Loucy (cell line): ENCODE data around the gene YIF1A.

Experiments used
- H2AFZ ChIP-seq: fragments of 200-600 bp; sonication (generic); 2 replicates; pipeline ENCODE4 v1.6.0; 2016; ENCODE audit warnings: antibody characterized with exemption, mild to moderate bottlenecking, low read length, moderate library complexity
- H3F3A ChIP-seq: fragments of 200-600 bp; 2 replicates; pipeline ENCODE4 v1.6.0; 2016; ENCODE audit warnings: antibody characterized with exemption, low read depth, mild to moderate bottlenecking
- H3K27me3 ChIP-seq: fragments of 200-600 bp; sonication (generic); 2 replicates; pipeline ENCODE4 v1.6.1; 2014; ENCODE audit warnings: low read length, mild to moderate bottlenecking; ENCODE audit not compliant: insufficient read depth, poor library complexity, severe bottlenecking
- H3K36me3 ChIP-seq: fragments of 200-600 bp; sonication (generic); 2 replicates; pipeline ENCODE4 v1.6.1; 2016; ENCODE audit warnings: low read length; ENCODE audit not compliant: insufficient read depth
- H3K4me1 ChIP-seq: fragments of 200-600 bp; sonication (generic); 2 replicates; pipeline ENCODE4 v1.5.1; 2014; ENCODE audit warnings: low read length, mild to moderate bottlenecking; ENCODE audit not compliant: insufficient read depth, poor library complexity, severe bottlenecking
- H3K4me2 ChIP-seq: fragments of 200-600 bp; sonication (generic); 2 replicates; pipeline ENCODE4 v1.6.0; 2014; ENCODE audit warnings: antibody characterized with exemption, low read length, low read depth, mild to moderate bottlenecking; ENCODE audit not compliant: poor library complexity, severe bottlenecking
- H3K4me3 ChIP-seq: fragments of 200-600 bp; sonication (generic); 2 replicates; pipeline ENCODE4 v1.5.1; 2014; ENCODE audit warnings: low read length, mild to moderate bottlenecking, mixed read lengths; ENCODE audit not compliant: poor library complexity, severe bottlenecking
- H3K79me2 ChIP-seq: fragments of 200-600 bp; sonication (generic); 2 replicates; pipeline ENCODE4 v1.6.1; 2014; ENCODE audit warnings: low read length; ENCODE audit not compliant: insufficient read depth
- H3K9ac ChIP-seq: fragments of 200-600 bp; sonication (generic); 2 replicates; pipeline ENCODE4 v1.6.0; 2014; ENCODE audit warnings: mild to moderate bottlenecking, low read depth, low read length, moderate library complexity; ENCODE audit not compliant: poor library complexity, severe bottlenecking
- H3K9me2 ChIP-seq: fragments of 200-600 bp; sonication (generic); replicated peaks from 2 replicates; pipeline ENCODE4 v1.6.1; 2016; ENCODE audit warnings: low read depth, low read length, mixed read lengths
- H3K9me3 ChIP-seq: fragments of 200-600 bp; sonication (generic); 2 replicates; pipeline ENCODE4 v1.6.1; 2014; ENCODE audit warnings: mild to moderate bottlenecking, antibody characterized with exemption, low read length, low read depth; ENCODE audit not compliant: insufficient read depth
- H4K20me1 ChIP-seq: fragments of 200-600 bp; sonication (generic); 2 replicates; pipeline ENCODE4 v1.6.0; 2014; ENCODE audit warnings: antibody characterized with exemption, low read length, mild to moderate bottlenecking; ENCODE audit not compliant: insufficient read depth, poor library complexity, severe bottlenecking
- CTCF ChIP-seq: fragments of 200-600 bp; sonication (generic); conservative IDR thresholded peaks from 2 replicates; pipeline ENCODE4 v1.5.1; 2014; ENCODE audit warnings: mild to moderate bottlenecking, antibody characterized with exemption, low read length
- EZH2phosphoT487 ChIP-seq: fragments of 200-600 bp; IDR thresholded peaks from 2 replicates; pipeline ENCODE4 v1.6.1; 2018; ENCODE audit warnings: antibody characterized with exemption, mild to moderate bottlenecking, moderate library complexity, borderline replicate concordance

The YIF1A gene

GRCh38 chr11:66288671-66289547 is at the start of gene YIF1A:
Gene YIF1A (minus strand): TSS chr11:66289143. CDS start chr11:66288985, 158 bp downstream.
- H2AFZ ChIP-seq = peak within 1 kb of the TSS; percentile 85
- H3K4me2 ChIP-seq = peak within 1 kb of the TSS; percentile 86
- no peaks in the 10 kb centered on the region for H3K36me3 ChIP-seq
- no peaks in the 10 kb centered on the region for H3F3A ChIP-seq
- H3K4me3 ChIP-seq = peak within 1 kb of the TSS; percentile 95
- H3K4me1 ChIP-seq = peaks cover 22% of the 10 kb centered on the region
- H3K9ac ChIP-seq = peak within 1 kb of the TSS; percentile 93
- no peaks in the 10 kb centered on the region for H4K20me1 ChIP-seq
- peaks cover 14% of the 10 kb centered on the region for H3K79me2 ChIP-seq
- no peaks in the 10 kb centered on the region for H3K9me2 ChIP-seq
- H3K9me3 ChIP-seq = no peaks in the 10 kb centered on the region
- no peaks in the 10 kb centered on the region for H3K27me3 ChIP-seq
- peak; percentile 17 for TF ChIP-seq CTCF
- TF ChIP-seq EZH2phosphoT487 = no peak

GRCh38 chr11:66337103-66337899 is 48.4 kb upstream of the YIF1A start:
- Histone ChIP-seq H3F3A (no peaks in the 10 kb centered on the region), H3K79me2 (no peaks in the 10 kb centered on the region), H3K9ac (peak overlapping the region; percentile 43), H3K4me3 (no peak overlapping the region), H4K20me1 (no peaks in the 10 kb centered on the region), H3K9me3 (no peaks in the 10 kb centered on the region), H3K4me2 (peak overlapping the region; percentile 54), H3K4me1 (peaks cover 8% of the 10 kb centered on the region), H3K27me3 (no peaks in the 10 kb centered on the region), H2AFZ (no peak overlapping the region), H3K9me2 (no peaks in the 10 kb centered on the region), H3K36me3 (peaks cover 15% of the 10 kb centered on the region; the same call in 1 of the 2 replicates)
- TF ChIP-seq EZH2phosphoT487 = no peak
- TF ChIP-seq CTCF = no peak

- H3F3A ChIP-seq = no peaks in the 10 kb centered on the region
- H4K20me1 ChIP-seq = no peaks in the 10 kb centered on the region
- H3K27me3 ChIP-seq = no peaks in the 10 kb centered on the region
- H3K36me3 ChIP-seq = peaks cover 15% of the 10 kb centered on the region; the same call in 1 of the 2 replicates
- no peaks in the 10 kb centered on the region for H3K9me3 ChIP-seq
- peaks cover 8% of the 10 kb centered on the region for H3K4me1 ChIP-seq
- no peak within 1 kb of the TSS for H2AFZ ChIP-seq
- TF ChIP-seq EZH2phosphoT487 (no peak), CTCF (peak; percentile 40)
- H3K9ac ChIP-seq = peak within 1 kb of the TSS; percentile 43
- no peaks in the 10 kb centered on the region for H3K9me2 ChIP-seq
- peak within 1 kb of the TSS; percentile 54 for H3K4me2 ChIP-seq
- peak within 1 kb of the TSS; percentile 35 for H3K4me3 ChIP-seq
- H3K79me2 ChIP-seq = no peaks in the 10 kb centered on the region
Measured at GRCh38 chr11:66336234-66337102, 47.5 kb upstream of the YIF1A start, which contains the start of gene RIN1. Gene RIN1 (minus strand): TSS chr11:66336434. CDS start chr11:66336402, 32 bp downstream.
